SU-DHL-6 (cell line): ENCODE results near the gene PDE8B.
"Not testable (repeated sequence)": the region's sequence is repeated elsewhere in the genome, so short reads cannot be mapped to it uniquely, and the experiment has no call there.

Experiments used
- EZH2phosphoT487 ChIP-seq: fragments of 200-600 bp; sonication (generic), shearing (Covaris generic); conservative IDR thresholded peaks from 2 replicates; pipeline ENCODE4 v1.6.1; 2018; ENCODE audit warnings: mild to moderate bottlenecking, antibody characterized with exemption, low read length, moderate library complexity, mixed read lengths
- TF ChIP-seq, protein P1 (sequence below): fragments of 200-600 bp; sonication (generic); IDR thresholded peaks from one replicate; pipeline ENCODE4 v1.5.1; 2017; ENCODE audit warnings: antibody characterized with exemption, mild to moderate bottlenecking, low read length, moderate library complexity; ENCODE audit not compliant: insufficient read depth, poor library complexity, severe bottlenecking

DNA sequence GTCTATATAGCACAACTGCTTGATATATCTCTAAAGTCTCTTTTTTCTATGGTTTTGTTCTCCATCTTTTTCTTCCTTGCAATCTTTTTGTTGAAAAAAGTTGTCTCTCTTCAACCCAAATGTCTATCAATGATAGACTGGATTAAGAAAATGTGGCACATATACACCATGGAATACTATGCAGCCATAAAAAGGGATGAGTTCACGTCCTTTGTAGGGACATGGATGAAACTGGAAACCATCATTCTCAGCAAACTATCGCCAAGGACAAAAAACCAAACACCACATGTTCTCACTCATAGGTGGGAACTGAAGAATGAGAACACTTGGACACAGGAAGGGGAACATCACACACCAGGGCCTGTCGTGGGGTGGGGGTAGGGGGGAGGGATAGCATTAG lies 258.4 kb downstream of the PDE8B start:
- TF ChIP-seq, protein P1, sequence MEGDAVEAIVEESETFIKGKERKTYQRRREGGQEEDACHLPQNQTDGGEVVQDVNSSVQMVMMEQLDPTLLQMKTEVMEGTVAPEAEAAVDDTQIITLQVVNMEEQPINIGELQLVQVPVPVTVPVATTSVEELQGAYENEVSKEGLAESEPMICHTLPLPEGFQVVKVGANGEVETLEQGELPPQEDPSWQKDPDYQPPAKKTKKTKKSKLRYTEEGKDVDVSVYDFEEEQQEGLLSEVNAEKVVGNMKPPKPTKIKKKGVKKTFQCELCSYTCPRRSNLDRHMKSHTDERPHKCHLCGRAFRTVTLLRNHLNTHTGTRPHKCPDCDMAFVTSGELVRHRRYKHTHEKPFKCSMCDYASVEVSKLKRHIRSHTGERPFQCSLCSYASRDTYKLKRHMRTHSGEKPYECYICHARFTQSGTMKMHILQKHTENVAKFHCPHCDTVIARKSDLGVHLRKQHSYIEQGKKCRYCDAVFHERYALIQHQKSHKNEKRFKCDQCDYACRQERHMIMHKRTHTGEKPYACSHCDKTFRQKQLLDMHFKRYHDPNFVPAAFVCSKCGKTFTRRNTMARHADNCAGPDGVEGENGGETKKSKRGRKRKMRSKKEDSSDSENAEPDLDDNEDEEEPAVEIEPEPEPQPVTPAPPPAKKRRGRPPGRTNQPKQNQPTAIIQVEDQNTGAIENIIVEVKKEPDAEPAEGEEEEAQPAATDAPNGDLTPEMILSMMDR = not testable (repeated sequence)
- not testable (repeated sequence) for TF ChIP-seq EZH2phosphoT487
